ENCODE data around the gene CCDC6. TPM values are rescaled to one million over a fixed set of nuclear protein-coding genes. Genes with fewer than 3 reads are reported as not detected.

Gene CCDC6
- total and polyA plus RNA-seq, 2 of the 4 experiments (the other 2 are of a cell fraction): 21.8 to 30.8 TPM

DNA sequence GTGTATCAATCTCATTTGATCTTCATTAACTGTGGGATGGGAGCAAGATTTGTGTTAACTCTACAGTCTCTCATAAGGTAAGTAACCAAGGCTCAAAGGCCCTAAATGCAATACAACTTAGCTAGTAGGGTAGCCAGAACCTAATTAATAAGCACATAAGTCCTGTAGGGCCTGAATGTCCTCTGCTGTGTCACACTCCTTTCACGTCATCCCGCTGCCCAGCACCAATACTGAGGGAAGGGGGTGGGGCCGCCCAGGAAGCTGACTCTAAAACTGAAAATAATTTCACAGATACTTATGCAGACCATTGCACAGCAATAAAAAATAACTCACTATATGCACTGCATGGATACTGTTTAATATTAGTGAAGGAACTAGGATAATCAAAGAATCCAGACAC, 13.7 kb downstream of the CCDC6 start:
- Histone ChIP-seq H3K4ac (ENCODE audit: low read depth, low read length) (no peak overlapping the region), H2BK15ac (ENCODE audit: low read depth, low read length) (no peak overlapping the region), H2AK5ac (ENCODE audit: low read depth, low read length) (no peak overlapping the region), H3K9me1 (ENCODE audit: insufficient read depth, low read length) (peaks cover 24% of the 10 kb centered on the region), H3K56ac (ENCODE audit: extremely low read depth, insufficient read depth, low read length) (no peak overlapping the region), H4K5ac (ENCODE audit: low read depth, low read length) (no peak overlapping the region), H2AK9ac (replicated peaks; ENCODE audit: low read depth, low read length, poor library complexity) (no peak overlapping the region), H2BK5ac (ENCODE audit: low read depth, low read length, poor library complexity, severe bottlenecking) (no peak overlapping the region), H3K4me2 (ENCODE audit: low read depth, low read length) (no peak overlapping the region), H4K8ac (ENCODE audit: low read depth in 2 of 2, low read length in 2 of 2) (no peak overlapping the region), H4K20me1 (ENCODE audit: insufficient read depth, low read length) (peaks cover 45% of the 10 kb centered on the region), H4K91ac (ENCODE audit: insufficient read depth, low read depth, low read length) (no peak overlapping the region), H2BK120ac (ENCODE audit: low read depth, low read length) (no peak overlapping the region), H3K18ac (ENCODE audit: low read depth, low read length) (no peak overlapping the region), H3K23ac (ENCODE audit: low read depth, low read length) (no peak overlapping the region), H3K9me3 (ENCODE audit: control insufficient read depth, insufficient read depth, low read length) (no peaks in the 10 kb centered on the region), H3K27ac (ENCODE audit: insufficient read depth, low read length) (no peak overlapping the region), H3K4me3 (ENCODE audit: insufficient read depth, low read depth, low read length) (no peak overlapping the region), H3K14ac (replicated peaks; ENCODE audit: low read depth, low read length) (no peak overlapping the region), H3K36me3 (ENCODE audit: control insufficient read depth, insufficient read depth, low read length) (peaks cover 4% of the 10 kb centered on the region; the same call in 1 of the 2 replicates), H2AFZ (replicated peaks; ENCODE audit: low read length, poor library complexity) (no peak overlapping the region), H3K79me1 (ENCODE audit: low read depth in 1 of 2, low read length in 2 of 2) (peaks cover 46 to 85% of the 10 kb centered on the region in 2 experiments), H3K9ac (ENCODE audit: low read depth, low read length) (no peak overlapping the region), H3K27me3 (ENCODE audit: control insufficient read depth, insufficient read depth, low read length) (no peaks in the 10 kb centered on the region), H2BK20ac (ENCODE audit: low read depth, low read length) (no peak overlapping the region), H3K4me1 (ENCODE audit: control insufficient read depth, insufficient read depth, low read length) (peaks cover 13% of the 10 kb centered on the region)
- WGBS, 2 experiments (ENCODE audit: extremely low coverage in 2 of 2, insufficient read length in 1 of 2): no CpG with 5 or more reads among the region's 3 CpGs
- no peak for TF ChIP-seq MAFK (IDR thresholded peaks at IDR 0.05; ENCODE audit: low read depth, low read length)
- no peak for TF ChIP-seq CHD1 (IDR thresholded peaks at IDR 0.05; ENCODE audit: low read depth, low read length)
- TF ChIP-seq CEBPB (IDR thresholded peaks at IDR 0.05; ENCODE audit: low read depth, low read length): no peak
- no peak for TF ChIP-seq SMC3 (IDR thresholded peaks at IDR 0.05; ENCODE audit: low read depth, low read length)
- no peak for TF ChIP-seq RCOR1 (IDR thresholded peaks at IDR 0.05; ENCODE audit: insufficient replicate concordance, low read length)
- TF ChIP-seq, protein P1, sequence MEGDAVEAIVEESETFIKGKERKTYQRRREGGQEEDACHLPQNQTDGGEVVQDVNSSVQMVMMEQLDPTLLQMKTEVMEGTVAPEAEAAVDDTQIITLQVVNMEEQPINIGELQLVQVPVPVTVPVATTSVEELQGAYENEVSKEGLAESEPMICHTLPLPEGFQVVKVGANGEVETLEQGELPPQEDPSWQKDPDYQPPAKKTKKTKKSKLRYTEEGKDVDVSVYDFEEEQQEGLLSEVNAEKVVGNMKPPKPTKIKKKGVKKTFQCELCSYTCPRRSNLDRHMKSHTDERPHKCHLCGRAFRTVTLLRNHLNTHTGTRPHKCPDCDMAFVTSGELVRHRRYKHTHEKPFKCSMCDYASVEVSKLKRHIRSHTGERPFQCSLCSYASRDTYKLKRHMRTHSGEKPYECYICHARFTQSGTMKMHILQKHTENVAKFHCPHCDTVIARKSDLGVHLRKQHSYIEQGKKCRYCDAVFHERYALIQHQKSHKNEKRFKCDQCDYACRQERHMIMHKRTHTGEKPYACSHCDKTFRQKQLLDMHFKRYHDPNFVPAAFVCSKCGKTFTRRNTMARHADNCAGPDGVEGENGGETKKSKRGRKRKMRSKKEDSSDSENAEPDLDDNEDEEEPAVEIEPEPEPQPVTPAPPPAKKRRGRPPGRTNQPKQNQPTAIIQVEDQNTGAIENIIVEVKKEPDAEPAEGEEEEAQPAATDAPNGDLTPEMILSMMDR (conservative IDR thresholded peaks at IDR 0.05; ENCODE audit: low read depth, low read length): no peak
- TF ChIP-seq MXI1 (IDR thresholded peaks at IDR 0.05; ENCODE audit: borderline replicate concordance, low read depth, low read length): no peak
- TF ChIP-seq MAZ (IDR thresholded peaks at IDR 0.05; ENCODE audit: borderline replicate concordance, low read depth, low read length): no peak
- TF ChIP-seq RAD21 (IDR thresholded peaks at IDR 0.05; ENCODE audit: low read length): no peak
- TF ChIP-seq, protein P2, sequence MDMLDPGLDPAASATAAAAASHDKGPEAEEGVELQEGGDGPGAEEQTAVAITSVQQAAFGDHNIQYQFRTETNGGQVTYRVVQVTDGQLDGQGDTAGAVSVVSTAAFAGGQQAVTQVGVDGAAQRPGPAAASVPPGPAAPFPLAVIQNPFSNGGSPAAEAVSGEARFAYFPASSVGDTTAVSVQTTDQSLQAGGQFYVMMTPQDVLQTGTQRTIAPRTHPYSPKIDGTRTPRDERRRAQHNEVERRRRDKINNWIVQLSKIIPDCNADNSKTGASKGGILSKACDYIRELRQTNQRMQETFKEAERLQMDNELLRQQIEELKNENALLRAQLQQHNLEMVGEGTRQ (IDR thresholded peaks at IDR 0.05; ENCODE audit: low read depth, low read length): no peak
- no peak for TF ChIP-seq BHLHE40 (IDR thresholded peaks at IDR 0.05; ENCODE audit: low read depth, low read length)
- TF ChIP-seq RFX5 (IDR thresholded peaks at IDR 0.05; ENCODE audit: low read depth, low read length): no peak
- TF ChIP-seq NFE2L2 (IDR thresholded peaks at IDR 0.05; ENCODE audit: low read depth, low read length): no peak
- TF ChIP-seq, protein P3, sequence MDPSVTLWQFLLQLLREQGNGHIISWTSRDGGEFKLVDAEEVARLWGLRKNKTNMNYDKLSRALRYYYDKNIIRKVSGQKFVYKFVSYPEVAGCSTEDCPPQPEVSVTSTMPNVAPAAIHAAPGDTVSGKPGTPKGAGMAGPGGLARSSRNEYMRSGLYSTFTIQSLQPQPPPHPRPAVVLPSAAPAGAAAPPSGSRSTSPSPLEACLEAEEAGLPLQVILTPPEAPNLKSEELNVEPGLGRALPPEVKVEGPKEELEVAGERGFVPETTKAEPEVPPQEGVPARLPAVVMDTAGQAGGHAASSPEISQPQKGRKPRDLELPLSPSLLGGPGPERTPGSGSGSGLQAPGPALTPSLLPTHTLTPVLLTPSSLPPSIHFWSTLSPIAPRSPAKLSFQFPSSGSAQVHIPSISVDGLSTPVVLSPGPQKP (IDR thresholded peaks at IDR 0.05; ENCODE audit: borderline replicate concordance, low read depth, low read length): no peak
- no peak for TF ChIP-seq FOS (IDR thresholded peaks at IDR 0.05; ENCODE audit: low read depth, low read length)
- no peak for DNase-seq
- intact Hi-C loops (cut with micrococcal nuclease): no loop called here
- dilution Hi-C loops (cut with HindIII; ENCODE audit: low sequenced_read_pairs, unreplicated experiment): no loop called here
- in situ Hi-C loops (cut with MboI; ENCODE audit: low sequenced_read_pairs): loop anchor here (25.0 kb wide), 1 partner anchor 520 kb away; no protein-coding TSS in a partner anchor
- ChIA-PET CTCF (no interaction called here), POLR2A (ENCODE audit: unreplicated experiment) (no interaction called here)
- ATAC-seq (ENCODE audit: low read depth): no peak
- no TSS peak for BruUV-seq (replicated peaks)

Measured in IMR-90 (cell line).